ENCODE data around the gene STC2.
"Not testable (repeated sequence)": the region's sequence is repeated elsewhere in the genome, so short reads cannot be mapped to it uniquely, and the experiment has no call there.

Gene STC2, protein sequence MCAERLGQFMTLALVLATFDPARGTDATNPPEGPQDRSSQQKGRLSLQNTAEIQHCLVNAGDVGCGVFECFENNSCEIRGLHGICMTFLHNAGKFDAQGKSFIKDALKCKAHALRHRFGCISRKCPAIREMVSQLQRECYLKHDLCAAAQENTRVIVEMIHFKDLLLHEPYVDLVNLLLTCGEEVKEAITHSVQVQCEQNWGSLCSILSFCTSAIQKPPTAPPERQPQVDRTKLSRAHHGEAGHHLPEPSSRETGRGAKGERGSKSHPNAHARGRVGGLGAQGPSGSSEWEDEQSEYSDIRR

DNA sequence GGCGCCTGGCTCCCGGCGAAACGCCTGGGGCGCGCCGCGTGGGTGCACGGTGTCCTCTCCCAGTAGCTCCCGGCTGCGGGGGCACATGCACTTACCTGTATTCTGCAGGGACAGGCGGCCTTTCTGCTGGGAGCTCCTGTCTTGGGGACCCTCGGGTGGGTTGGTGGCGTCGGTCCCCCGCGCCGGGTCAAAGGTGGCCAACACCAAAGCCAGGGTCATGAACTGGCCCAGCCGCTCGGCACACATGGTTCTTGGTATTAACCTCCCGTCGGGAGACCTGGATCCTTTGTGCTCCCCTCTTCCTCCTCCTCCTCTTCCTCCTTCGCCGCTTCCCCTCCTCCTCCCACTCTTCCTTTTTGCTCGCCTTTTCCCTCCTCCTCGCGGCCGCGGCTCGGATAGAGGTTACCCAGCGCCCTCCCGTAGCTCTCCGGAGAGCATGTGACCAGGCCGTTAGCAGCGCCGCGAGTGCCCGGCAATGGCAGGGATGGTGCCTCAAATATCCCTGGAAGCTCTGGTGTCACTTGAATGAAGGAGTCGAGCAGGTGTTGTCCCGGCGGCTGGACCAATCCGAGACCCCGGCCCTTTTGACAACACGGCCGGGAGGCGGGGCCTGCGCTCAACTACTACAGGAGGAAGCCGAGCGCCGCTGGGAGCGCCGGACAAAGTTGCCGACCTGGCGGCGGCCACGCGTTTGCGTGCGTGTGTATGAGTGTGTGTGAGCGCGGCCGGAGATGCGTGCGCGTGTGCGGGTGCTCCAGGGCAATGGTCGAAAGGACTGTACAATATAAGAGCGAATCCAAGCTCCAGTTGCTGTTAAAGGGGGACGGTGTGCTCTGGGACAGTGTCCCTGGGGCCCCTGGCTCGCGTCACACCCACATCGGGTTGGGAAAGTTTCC lies at the start of gene STC2:
TSS of gene STC2 (minus strand) at position 467 of the 896 bp plus-strand sequence. CDS start at position 246, 221 bp downstream.
- DNase-seq (ENCODE audit: low spot score) = peak; percentile 99
- peak within 1 kb of the TSS; percentile 92 for H3K27ac ChIP-seq (ENCODE audit: poor library complexity, severe bottlenecking)
- no peaks in the 10 kb centered on the region for H3K9me3 ChIP-seq (ENCODE audit: severe bottlenecking)

DNA sequence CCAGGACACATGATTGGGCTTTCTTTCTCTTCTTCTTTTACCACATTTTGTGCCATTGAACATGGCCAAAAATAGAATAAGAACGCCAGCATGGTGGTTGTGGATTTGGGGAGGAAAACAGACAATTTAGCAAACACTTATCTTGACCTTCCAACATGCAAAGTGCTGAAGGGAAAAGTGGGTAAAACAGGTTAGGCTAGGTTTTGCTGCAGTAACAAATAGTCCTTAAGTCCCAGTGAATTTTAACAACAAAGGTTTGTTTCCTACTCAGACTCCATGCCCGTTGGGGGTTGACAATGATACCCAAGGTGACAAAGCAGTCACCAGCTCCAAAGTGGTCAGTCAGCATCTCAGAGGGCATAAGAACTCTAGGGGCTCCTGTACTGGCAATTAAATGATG lies 43.2 kb upstream of the STC2 start:
- ATAC-seq (ENCODE audit: low read depth) (no peak), DNase-seq (ENCODE audit: low spot score) (no peak)
- Histone ChIP-seq H3K9me3 (ENCODE audit: severe bottlenecking) (no peaks in the 10 kb centered on the region), H3K36me3 (ENCODE audit: low read depth) (no peaks in the 10 kb centered on the region), H3K4me1 (ENCODE audit: insufficient read depth, poor library complexity, severe bottlenecking) (no peaks in the 10 kb centered on the region), H3K4me3 (ENCODE audit: severe bottlenecking) (no peak overlapping the region), H3K27me3 (ENCODE audit: insufficient read depth, poor library complexity, severe bottlenecking) (no peaks in the 10 kb centered on the region), H3K27ac (ENCODE audit: poor library complexity, severe bottlenecking) (no peak overlapping the region)
- TF ChIP-seq, protein P1, sequence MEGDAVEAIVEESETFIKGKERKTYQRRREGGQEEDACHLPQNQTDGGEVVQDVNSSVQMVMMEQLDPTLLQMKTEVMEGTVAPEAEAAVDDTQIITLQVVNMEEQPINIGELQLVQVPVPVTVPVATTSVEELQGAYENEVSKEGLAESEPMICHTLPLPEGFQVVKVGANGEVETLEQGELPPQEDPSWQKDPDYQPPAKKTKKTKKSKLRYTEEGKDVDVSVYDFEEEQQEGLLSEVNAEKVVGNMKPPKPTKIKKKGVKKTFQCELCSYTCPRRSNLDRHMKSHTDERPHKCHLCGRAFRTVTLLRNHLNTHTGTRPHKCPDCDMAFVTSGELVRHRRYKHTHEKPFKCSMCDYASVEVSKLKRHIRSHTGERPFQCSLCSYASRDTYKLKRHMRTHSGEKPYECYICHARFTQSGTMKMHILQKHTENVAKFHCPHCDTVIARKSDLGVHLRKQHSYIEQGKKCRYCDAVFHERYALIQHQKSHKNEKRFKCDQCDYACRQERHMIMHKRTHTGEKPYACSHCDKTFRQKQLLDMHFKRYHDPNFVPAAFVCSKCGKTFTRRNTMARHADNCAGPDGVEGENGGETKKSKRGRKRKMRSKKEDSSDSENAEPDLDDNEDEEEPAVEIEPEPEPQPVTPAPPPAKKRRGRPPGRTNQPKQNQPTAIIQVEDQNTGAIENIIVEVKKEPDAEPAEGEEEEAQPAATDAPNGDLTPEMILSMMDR (IDR thresholded peaks at IDR 0.05; ENCODE audit: poor library complexity, severe bottlenecking) = no peak

More for the DNA sequence above, at the start of gene STC2:
- H3K36me3 ChIP-seq (ENCODE audit: low read depth) = peaks cover 47% of the 10 kb centered on the region
- no peaks in the 10 kb centered on the region for H3K27me3 ChIP-seq (ENCODE audit: insufficient read depth, poor library complexity, severe bottlenecking)
- peaks cover 25% of the 10 kb centered on the region for H3K4me1 ChIP-seq (ENCODE audit: insufficient read depth, poor library complexity, severe bottlenecking)
- TF ChIP-seq, protein P1 (IDR thresholded peaks at IDR 0.05; ENCODE audit: poor library complexity, severe bottlenecking) = no peak
- peak; percentile 76 for ATAC-seq (ENCODE audit: low read depth)
- H3K4me3 ChIP-seq (ENCODE audit: severe bottlenecking) = peak within 1 kb of the TSS; percentile 47

DNA sequence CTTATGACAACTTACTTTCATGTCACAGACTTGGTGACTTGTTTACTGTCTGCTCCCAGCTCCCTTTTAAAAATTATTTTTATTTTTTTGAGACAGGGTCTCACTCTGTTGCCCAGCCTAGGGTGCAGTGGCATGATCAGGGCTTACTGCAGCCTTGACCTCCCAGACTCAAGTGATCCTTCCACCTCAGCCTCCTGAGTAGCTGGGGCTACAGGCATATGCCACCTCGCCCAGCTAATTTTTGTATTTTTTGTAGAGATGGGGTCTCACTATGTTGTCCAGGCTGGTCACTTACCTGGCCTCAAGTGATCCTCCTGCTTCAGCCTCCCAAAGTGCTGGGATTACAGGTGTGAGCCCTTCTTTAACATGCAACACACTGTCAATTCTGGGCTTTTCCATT lies 35.2 kb upstream of the STC2 start:
- DNase-seq (ENCODE audit: low spot score); H3K27ac ChIP-seq (ENCODE audit: poor library complexity, severe bottlenecking); H3K4me1 ChIP-seq (ENCODE audit: insufficient read depth, poor library complexity, severe bottlenecking); ATAC-seq (ENCODE audit: low read depth); H3K36me3 ChIP-seq (ENCODE audit: low read depth); H3K27me3 ChIP-seq (ENCODE audit: insufficient read depth, poor library complexity, severe bottlenecking); H3K4me3 ChIP-seq (ENCODE audit: severe bottlenecking); H3K9me3 ChIP-seq (ENCODE audit: severe bottlenecking): not testable (repeated sequence)

DNA sequence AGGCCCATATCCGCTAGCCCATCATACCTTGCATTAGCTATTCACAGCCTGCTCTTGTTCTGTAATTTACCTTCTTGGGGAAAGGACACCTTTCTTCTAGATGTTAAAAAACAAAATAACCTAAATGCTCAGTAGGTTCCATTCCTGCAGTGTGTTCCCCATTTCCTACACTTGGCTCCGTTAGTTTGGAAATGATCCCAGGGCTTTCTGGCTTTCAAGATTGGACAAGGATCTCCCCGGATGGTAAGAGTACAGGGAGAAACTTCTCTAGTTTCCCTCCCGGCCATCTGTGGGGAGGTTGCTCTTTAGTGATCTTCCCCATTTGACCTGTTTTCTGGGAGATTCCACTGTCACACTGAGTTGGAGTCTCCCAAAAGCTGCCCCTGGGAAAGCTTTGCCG lies 27.3 kb upstream of the STC2 start:
- H3K27ac ChIP-seq (ENCODE audit: poor library complexity, severe bottlenecking) = no peak overlapping the region
- ATAC-seq (ENCODE audit: low read depth) (no peak), DNase-seq (ENCODE audit: low spot score) (no peak)
- H3K36me3 ChIP-seq (ENCODE audit: low read depth) = no peaks in the 10 kb centered on the region
- TF ChIP-seq, protein P1 (IDR thresholded peaks at IDR 0.05; ENCODE audit: poor library complexity, severe bottlenecking) = no peak
- no peaks in the 10 kb centered on the region for H3K27me3 ChIP-seq (ENCODE audit: insufficient read depth, poor library complexity, severe bottlenecking)
- H3K4me1 ChIP-seq (ENCODE audit: insufficient read depth, poor library complexity, severe bottlenecking) = peaks cover 3% of the 10 kb centered on the region
- H3K9me3 ChIP-seq (ENCODE audit: severe bottlenecking) = no peaks in the 10 kb centered on the region
- no peak overlapping the region for H3K4me3 ChIP-seq (ENCODE audit: severe bottlenecking)

DNA sequence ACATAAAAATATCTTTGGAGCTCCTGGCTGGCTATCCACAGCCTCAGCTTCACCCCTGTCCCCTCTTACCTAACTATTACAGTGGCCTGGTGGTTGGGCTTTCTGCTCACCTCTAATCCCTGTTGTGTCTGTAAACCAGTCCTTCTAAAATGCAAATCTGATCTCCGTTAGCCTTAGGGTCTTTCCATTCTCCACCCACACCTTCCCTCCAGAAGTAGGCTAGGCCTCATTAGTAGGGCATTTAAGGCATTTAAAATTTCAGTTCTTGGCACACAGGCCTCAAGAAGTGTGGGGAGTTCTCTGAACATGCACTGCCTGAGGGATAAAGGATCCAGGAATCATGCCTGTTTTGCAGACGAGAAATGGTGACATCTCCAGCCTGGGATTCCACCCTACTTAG lies 26.4 kb upstream of the STC2 start:
- no peaks in the 10 kb centered on the region for H3K27me3 ChIP-seq (ENCODE audit: insufficient read depth, poor library complexity, severe bottlenecking)
- H3K4me1 ChIP-seq (ENCODE audit: insufficient read depth, poor library complexity, severe bottlenecking) = peaks cover 3% of the 10 kb centered on the region
- H3K27ac ChIP-seq (ENCODE audit: poor library complexity, severe bottlenecking) = no peak overlapping the region
- no peak overlapping the region for H3K4me3 ChIP-seq (ENCODE audit: severe bottlenecking)
- TF ChIP-seq, protein P1 (IDR thresholded peaks at IDR 0.05; ENCODE audit: poor library complexity, severe bottlenecking) = no peak
- DNase-seq (ENCODE audit: low spot score) (no peak), ATAC-seq (ENCODE audit: low read depth) (no peak)
- no peaks in the 10 kb centered on the region for H3K9me3 ChIP-seq (ENCODE audit: severe bottlenecking)
- no peaks in the 10 kb centered on the region for H3K36me3 ChIP-seq (ENCODE audit: low read depth)
